K562 (cell line): ENCODE data around the gene TMEM217. TPM values are rescaled to one million over a fixed set of nuclear protein-coding genes. Genes with fewer than 3 reads are reported as not detected.

Source experiments
- ARNT ChIP-seq, 2 experiments: fragments of 450-650 bp; IDR thresholded peaks; 2 replicates each; pipeline ENCODE4 v1.6.1; 2016; ENCODE audit warnings: mild to moderate bottlenecking in 1 of 2
- EZH2 ChIP-seq: IDR thresholded peaks from 2 replicates; pipeline ENCODE4 v1.6.1; 2012; ENCODE audit warnings: low read depth, mild to moderate bottlenecking, inconsistent platforms, low read length, borderline replicate concordance
- FOXA3 ChIP-seq, 2 experiments: fragments of 450-650 bp in 1 of 2; sonication (generic) in 1 of 2; formaldehyde crosslinking; IDR thresholded peaks in 1 of 2; conservative IDR thresholded peaks in 1 of 2; 2 replicates each; pipeline versions ENCODE4 v1.4.0 to v1.8.0; 2020 to 2022; ENCODE audit warnings: mild to moderate bottlenecking in 2 of 2, missing genetic modification reagents in 1 of 2
- GATAD2B ChIP-seq: fragments of 450-650 bp; IDR thresholded peaks from 2 replicates; pipeline ENCODE4 v1.6.1; 2017; ENCODE audit warnings: mild to moderate bottlenecking, borderline replicate concordance
- HMG20A ChIP-seq: fragments of 450-650 bp; formaldehyde crosslinking; conservative IDR thresholded peaks from 2 replicates; pipeline ENCODE4 v1.4.0; 2020; ENCODE audit warnings: mild to moderate bottlenecking, mixed read lengths
- KLF10 ChIP-seq: fragments of 250-450 bp; sonication (Bioruptor Pico); IDR thresholded peaks from 2 replicates; pipeline ENCODE4 v1.6.1; 2021; ENCODE audit warnings: matching md5 sums
- MNT ChIP-seq, 2 experiments: fragments of 450-650 bp; conservative IDR thresholded peaks; 2 replicates each; pipeline ENCODE4 v1.6.1; 2017; ENCODE audit warnings: mild to moderate bottlenecking in 2 of 2, moderate library complexity in 2 of 2
- POLR2AphosphoS2 ChIP-seq: IDR thresholded peaks from 2 replicates; pipeline ENCODE4 v1.6.1; 2012; ENCODE audit warnings: low read length, improper control_type of control experiment
- PURB ChIP-seq: sonication (generic); formaldehyde crosslinking; IDR thresholded peaks from 2 replicates; pipeline ENCODE4 v1.9.0; 2021; ENCODE audit warnings: low read depth, mild to moderate bottlenecking, missing genetic modification reagents
- SNIP1 ChIP-seq: fragments of 450-650 bp; IDR thresholded peaks from 2 replicates; pipeline ENCODE4 v1.7.1; 2017; ENCODE audit warnings: low read depth, mild to moderate bottlenecking
- STAT6 ChIP-seq: sonication (generic); formaldehyde crosslinking; IDR thresholded peaks from 2 replicates; pipeline ENCODE4 v1.8.1; 2023; ENCODE audit warnings: mild to moderate bottlenecking, missing genetic modification reagents
- TFE3 ChIP-seq: fragments of 450-650 bp; formaldehyde crosslinking; IDR thresholded peaks from 2 replicates; pipeline ENCODE4 v1.4.0; 2020; ENCODE audit warnings: mild to moderate bottlenecking, mixed read lengths
- ZNF140 ChIP-seq: fragments of 250-450 bp; sonication (Bioruptor Pico); IDR thresholded peaks from 2 replicates; pipeline ENCODE4 v1.8.0; 2021; ENCODE audit warnings: moderate library complexity, mild to moderate bottlenecking, inconsistent platforms
- ZNF324 ChIP-seq: fragments of 250-450 bp; sonication (Bioruptor Pico); IDR thresholded peaks from 2 replicates; pipeline ENCODE4 v1.4.0; 2020; ENCODE audit warnings: mild to moderate bottlenecking
- ZNF449 ChIP-seq: fragments of 250-450 bp; sonication (Bioruptor Pico); IDR thresholded peaks from 2 replicates; pipeline ENCODE4 v1.8.0; 2022; ENCODE audit warnings: moderate library complexity, mild to moderate bottlenecking, inconsistent platforms
- ZNF583 ChIP-seq: fragments of 250-450 bp; sonication (Bioruptor Pico); IDR thresholded peaks from 2 replicates; pipeline ENCODE4 v1.4.0; 2020
- polyA plus RNA-seq, 8 experiments: library from polyadenylated mRNA; depleted of rRNA in 4 of 8; stranded (reverse) in 5 of 8; unstranded in 3 of 8; fragments of >200 nt; fragmentation: Nextera tagmentation in 2 of 8; fragmentation: Illumina TruSeq in 1 of 8; extraction: Ambion mirVana in 2 of 8; extraction: Trizol in 1 of 8; gene quantifications; 2 replicates each; pipeline versions ENCODE4 v1.2.1 to v1.2.3, GENCODE V29; 2011 to 2014; ENCODE audit warnings: inconsistent platforms in 1 of 8, missing spikeins in 1 of 8
- total RNA-seq, 7 experiments: library from RNA; depleted of rRNA in 6 of 7; stranded (reverse); fragments of >200 nt in 6 of 7; fragmentation: Illumina TruSeq in 2 of 7; extraction: Trizol in 2 of 7; gene quantifications; 2 replicates each; pipeline versions ENCODE4 v1.2.1 to v1.2.3, GENCODE V29; 2011 to 2021; ENCODE audit warnings: low replicate concordance in 1 of 7
- TF ChIP-seq, protein P1 (sequence below): fragments of 250-450 bp; sonication (Bioruptor Pico); IDR thresholded peaks from 2 replicates; pipeline ENCODE4 v1.4.0; 2020; ENCODE audit warnings: mild to moderate bottlenecking, moderate library complexity, borderline replicate concordance

TMEM217 gene
- total and polyA plus RNA-seq, 9 of the 15 experiments (the other 6 are each of a cell fraction or from before 2014, with no cell fraction given), result 1.3 to 8.0 (median 1.9) TPM

GRCh38 chr6:37171201-37171969, 86.6 kb downstream of the TMEM217 start (continued):
- TF ChIP-seq ZNF449 (no peak), GATAD2B (no peak), PURB (CRISPR knock-in tag) (no peak), EZH2 (no peak), MNT (conservative IDR thresholded peaks at IDR 0.05) (no peak), FOXA3 (CRISPR knock-in tag; conservative IDR thresholded peaks at IDR 0.05 in 1 of 2, IDR thresholded peaks at IDR 0.05 in 1 of 2) (0 out of 4 replicates have a peak, but pooled peaks of 1 of the 2 experiments have one; percentile 5), STAT6 (CRISPR knock-in tag) (no peak), ZNF324 (CRISPR knock-in tag) (peak; percentile 6; the same call in 1 of the 2 replicates), HMG20A (no peak), ZNF583 (CRISPR knock-in tag) (no peak), ARNT (IDR thresholded peaks at IDR 0.05) (no peak), SNIP1 (peak; percentile 59; the same call in 1 of the 2 replicates), ZNF140 (no peak), POLR2AphosphoS2 (0 out of 2 replicates have a peak, but pooled peaks have one; percentile 17), TFE3 (CRISPR knock-in tag) (no peak), KLF10 (CRISPR knock-in tag) (no peak)
- TF ChIP-seq, protein P1, sequence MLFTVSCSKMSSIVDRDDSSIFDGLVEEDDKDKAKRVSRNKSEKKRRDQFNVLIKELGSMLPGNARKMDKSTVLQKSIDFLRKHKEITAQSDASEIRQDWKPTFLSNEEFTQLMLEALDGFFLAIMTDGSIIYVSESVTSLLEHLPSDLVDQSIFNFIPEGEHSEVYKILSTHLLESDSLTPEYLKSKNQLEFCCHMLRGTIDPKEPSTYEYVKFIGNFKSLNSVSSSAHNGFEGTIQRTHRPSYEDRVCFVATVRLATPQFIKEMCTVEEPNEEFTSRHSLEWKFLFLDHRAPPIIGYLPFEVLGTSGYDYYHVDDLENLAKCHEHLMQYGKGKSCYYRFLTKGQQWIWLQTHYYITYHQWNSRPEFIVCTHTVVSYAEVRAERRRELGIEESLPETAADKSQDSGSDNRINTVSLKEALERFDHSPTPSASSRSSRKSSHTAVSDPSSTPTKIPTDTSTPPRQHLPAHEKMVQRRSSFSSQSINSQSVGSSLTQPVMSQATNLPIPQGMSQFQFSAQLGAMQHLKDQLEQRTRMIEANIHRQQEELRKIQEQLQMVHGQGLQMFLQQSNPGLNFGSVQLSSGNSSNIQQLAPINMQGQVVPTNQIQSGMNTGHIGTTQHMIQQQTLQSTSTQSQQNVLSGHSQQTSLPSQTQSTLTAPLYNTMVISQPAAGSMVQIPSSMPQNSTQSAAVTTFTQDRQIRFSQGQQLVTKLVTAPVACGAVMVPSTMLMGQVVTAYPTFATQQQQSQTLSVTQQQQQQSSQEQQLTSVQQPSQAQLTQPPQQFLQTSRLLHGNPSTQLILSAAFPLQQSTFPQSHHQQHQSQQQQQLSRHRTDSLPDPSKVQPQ (CRISPR knock-in tag), result no peak
